Measurements from ENCODE around the gene ZFP2.

DNA sequence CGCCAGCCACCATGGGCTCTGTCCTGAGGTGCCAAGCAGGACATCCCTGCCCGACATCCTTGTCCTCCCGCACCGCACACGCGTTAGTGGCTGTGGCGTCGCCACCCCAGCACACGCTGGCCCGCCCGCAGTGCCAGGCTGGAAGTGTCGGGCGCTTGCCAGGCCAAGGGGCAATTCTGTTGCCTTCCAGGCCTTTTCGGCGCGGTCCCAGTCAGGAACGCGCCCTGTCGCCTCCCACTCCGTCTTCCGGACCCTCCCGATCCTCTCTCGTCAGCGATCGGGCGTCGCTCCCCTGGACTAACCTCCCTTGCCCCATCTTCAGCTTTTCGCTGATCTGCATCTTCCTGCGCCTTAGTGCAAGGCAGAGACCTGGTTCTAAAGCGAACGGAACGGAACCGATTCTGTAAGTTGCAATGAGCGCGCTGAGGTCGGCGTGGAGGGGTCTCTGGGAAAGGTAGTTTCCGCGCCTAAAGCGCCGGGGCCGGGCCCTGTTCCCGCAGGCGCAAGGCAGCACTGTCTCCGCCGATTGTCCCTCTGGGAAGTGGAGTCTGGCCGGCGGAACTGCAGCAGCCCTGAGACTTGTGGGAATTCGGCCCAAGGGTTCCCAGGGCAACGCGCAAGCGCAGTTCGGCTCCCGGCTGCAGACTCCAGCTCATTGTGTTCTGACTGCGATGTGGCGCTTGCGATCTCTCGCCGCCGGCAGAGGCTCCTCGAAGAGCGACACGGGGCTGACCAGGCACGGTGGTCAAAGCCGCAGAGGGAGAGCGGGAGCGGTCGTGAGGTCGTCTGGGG is 45.1 kb downstream of the ZFP2 start, which contains the start of gene ZNF454:
- TF ChIP-seq EP300 (IDR thresholded peaks at IDR 0.05; ENCODE audit: borderline replicate concordance), result no peak
- no peak for TF ChIP-seq TAF1 (IDR thresholded peaks at IDR 0.05; ENCODE audit: low read depth)
